ENCODE data around the gene SUCO.
"Not testable (repeated sequence)": the region's sequence is repeated elsewhere in the genome, so short reads cannot be mapped to it uniquely, and the experiment has no call there.

GRCh38 chr1:172620603-172621002 is 87.7 kb downstream of the SUCO start:
- not testable (repeated sequence) for TF ChIP-seq CTCF (IDR thresholded peaks at IDR 0.05; ENCODE audit: poor library complexity); EZH2 (IDR thresholded peaks at IDR 0.05; ENCODE audit: borderline replicate concordance)
